ENCODE data around the gene GNLY. TPM values are rescaled to one million over a fixed set of nuclear protein-coding genes. Genes with fewer than 3 reads are reported as not detected.
"Not testable (repeated sequence)": the region's sequence is repeated elsewhere in the genome, so short reads cannot be mapped to it uniquely, and the experiment has no call there.

Gene GNLY
- total RNA-seq, 1 donor from 2014 or later = not detected

DNA sequence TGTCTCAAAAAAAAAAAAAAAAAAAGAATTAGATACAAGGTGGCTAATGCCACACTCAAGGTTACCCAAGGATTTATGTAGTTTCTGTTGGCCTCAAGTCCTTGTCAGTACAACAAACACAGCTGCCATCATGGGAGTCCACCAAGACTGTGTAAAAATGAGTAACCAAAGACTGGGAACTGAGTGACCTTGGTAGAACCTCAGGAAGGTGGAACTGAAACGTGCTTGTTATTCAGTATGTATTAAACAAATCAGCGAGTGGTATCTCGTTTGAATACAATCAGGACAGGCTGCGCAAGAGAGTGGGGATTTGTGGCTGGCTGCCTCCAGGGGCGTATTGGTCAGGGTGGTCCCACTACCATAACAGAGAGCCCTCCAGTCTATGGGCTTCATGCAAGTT, 24.6 kb upstream of the GNLY start:
- no peak overlapping the region for H3K4me3 Mint-ChIP-seq (ENCODE audit: unreplicated experiment)
- TF ChIP-seq, protein P1, sequence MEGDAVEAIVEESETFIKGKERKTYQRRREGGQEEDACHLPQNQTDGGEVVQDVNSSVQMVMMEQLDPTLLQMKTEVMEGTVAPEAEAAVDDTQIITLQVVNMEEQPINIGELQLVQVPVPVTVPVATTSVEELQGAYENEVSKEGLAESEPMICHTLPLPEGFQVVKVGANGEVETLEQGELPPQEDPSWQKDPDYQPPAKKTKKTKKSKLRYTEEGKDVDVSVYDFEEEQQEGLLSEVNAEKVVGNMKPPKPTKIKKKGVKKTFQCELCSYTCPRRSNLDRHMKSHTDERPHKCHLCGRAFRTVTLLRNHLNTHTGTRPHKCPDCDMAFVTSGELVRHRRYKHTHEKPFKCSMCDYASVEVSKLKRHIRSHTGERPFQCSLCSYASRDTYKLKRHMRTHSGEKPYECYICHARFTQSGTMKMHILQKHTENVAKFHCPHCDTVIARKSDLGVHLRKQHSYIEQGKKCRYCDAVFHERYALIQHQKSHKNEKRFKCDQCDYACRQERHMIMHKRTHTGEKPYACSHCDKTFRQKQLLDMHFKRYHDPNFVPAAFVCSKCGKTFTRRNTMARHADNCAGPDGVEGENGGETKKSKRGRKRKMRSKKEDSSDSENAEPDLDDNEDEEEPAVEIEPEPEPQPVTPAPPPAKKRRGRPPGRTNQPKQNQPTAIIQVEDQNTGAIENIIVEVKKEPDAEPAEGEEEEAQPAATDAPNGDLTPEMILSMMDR (IDR thresholded peaks at IDR 0.05) = no peak
- H3K36me3 Mint-ChIP-seq (ENCODE audit: low read depth) = no peaks in the 10 kb centered on the region
- H3K4me1 Mint-ChIP-seq (ENCODE audit: low read depth) = no peaks in the 10 kb centered on the region
- H3K27me3 Mint-ChIP-seq (ENCODE audit: low read depth) = peaks cover 11% of the 10 kb centered on the region
- H3K9me3 Mint-ChIP-seq (ENCODE audit: low read depth) = no peaks in the 10 kb centered on the region
- no peak overlapping the region for H3K27ac Mint-ChIP-seq (ENCODE audit: unreplicated experiment)
- DNase-seq (ENCODE audit: low spot score) = no peak

GRCh38 chr2:85670416-85670815, 23.7 kb upstream of the GNLY start:
- not testable (repeated sequence) for H3K9me3 Mint-ChIP-seq (ENCODE audit: low read depth); H3K4me1 Mint-ChIP-seq (ENCODE audit: low read depth)

DNA sequence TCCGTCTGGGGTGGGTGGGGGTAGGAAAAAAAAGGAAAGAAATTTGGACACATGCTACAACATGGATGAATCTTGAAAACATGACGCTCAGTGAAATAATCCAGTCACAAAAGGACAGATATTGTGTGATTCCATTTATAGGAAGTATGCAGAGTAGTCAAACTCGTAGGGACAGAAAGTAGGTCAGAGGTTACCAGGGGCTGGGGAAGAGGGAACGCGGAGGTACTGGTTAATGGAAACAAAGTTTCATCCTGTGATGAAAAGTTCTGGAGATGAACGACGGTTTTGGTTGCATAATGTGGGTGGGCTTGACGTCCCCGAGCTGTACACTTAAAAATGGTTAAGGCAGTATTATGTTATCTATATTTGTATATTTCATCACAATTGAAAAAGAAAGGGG, 21.7 kb upstream of the GNLY start:
- no peak overlapping the region for H3K4me3 Mint-ChIP-seq (ENCODE audit: unreplicated experiment)
- DNase-seq (ENCODE audit: low spot score) = no peak
- H3K27ac Mint-ChIP-seq (ENCODE audit: unreplicated experiment) = no peak overlapping the region
- TF ChIP-seq, protein P1 (IDR thresholded peaks at IDR 0.05) = no peak
- peaks cover 4% of the 10 kb centered on the region for H3K4me1 Mint-ChIP-seq (ENCODE audit: low read depth)
- no peaks in the 10 kb centered on the region for H3K9me3 Mint-ChIP-seq (ENCODE audit: low read depth)
- peaks cover 11% of the 10 kb centered on the region for H3K27me3 Mint-ChIP-seq (ENCODE audit: low read depth)
- no peaks in the 10 kb centered on the region for H3K36me3 Mint-ChIP-seq (ENCODE audit: low read depth)

More at GRCh38 chr2:85670416-85670815, 23.7 kb upstream of the GNLY start:
- peaks cover 11% of the 10 kb centered on the region for H3K27me3 Mint-ChIP-seq (ENCODE audit: low read depth)
- not testable (repeated sequence) for H3K36me3 Mint-ChIP-seq (ENCODE audit: low read depth); DNase-seq (ENCODE audit: low spot score); H3K27ac Mint-ChIP-seq (ENCODE audit: unreplicated experiment); H3K4me3 Mint-ChIP-seq (ENCODE audit: unreplicated experiment)

DNA sequence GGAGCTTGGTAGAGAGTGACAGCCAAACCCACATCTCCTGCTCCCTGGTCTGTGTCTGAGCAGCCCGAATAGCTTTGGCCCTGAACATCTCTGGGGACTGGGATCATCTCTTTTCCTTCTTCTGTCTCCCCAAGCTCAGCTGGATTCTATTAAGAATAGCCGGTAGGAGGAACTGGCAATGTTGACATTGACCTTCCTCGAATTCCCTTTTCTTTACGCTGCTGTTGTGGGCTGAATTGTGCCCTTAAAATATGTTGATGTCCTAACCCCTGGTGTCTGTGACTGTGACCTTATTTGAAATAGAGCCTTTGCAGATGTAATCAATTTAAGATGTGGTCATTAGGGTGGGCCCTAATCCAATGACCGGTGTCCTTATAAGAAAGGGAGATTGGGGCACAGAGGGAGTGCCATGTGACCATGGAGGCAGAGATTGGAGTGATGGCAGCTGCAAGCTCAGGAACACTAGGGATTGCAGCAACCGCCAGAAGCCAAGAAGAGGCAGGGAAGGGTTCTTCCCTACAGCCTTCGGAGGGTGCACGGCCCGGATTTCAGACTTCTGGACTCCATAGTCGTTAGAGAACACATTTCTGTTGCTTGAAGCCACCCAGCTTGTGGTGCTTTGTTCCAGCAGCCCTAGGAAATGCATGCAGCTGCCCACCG, 20.3 kb upstream of the GNLY start:
- Mint-ChIP-seq H3K36me3 (ENCODE audit: low read depth) (no peaks in the 10 kb centered on the region), H3K4me1 (ENCODE audit: low read depth) (peaks cover 4% of the 10 kb centered on the region), H3K27ac (ENCODE audit: unreplicated experiment) (no peak overlapping the region), H3K27me3 (ENCODE audit: low read depth) (peaks cover 8% of the 10 kb centered on the region), H3K4me3 (ENCODE audit: unreplicated experiment) (no peak overlapping the region), H3K9me3 (ENCODE audit: low read depth) (no peaks in the 10 kb centered on the region)
- DNase-seq (ENCODE audit: low spot score) = peak; percentile 38
- TF ChIP-seq, protein P1 (IDR thresholded peaks at IDR 0.05) = no peak

DNA sequence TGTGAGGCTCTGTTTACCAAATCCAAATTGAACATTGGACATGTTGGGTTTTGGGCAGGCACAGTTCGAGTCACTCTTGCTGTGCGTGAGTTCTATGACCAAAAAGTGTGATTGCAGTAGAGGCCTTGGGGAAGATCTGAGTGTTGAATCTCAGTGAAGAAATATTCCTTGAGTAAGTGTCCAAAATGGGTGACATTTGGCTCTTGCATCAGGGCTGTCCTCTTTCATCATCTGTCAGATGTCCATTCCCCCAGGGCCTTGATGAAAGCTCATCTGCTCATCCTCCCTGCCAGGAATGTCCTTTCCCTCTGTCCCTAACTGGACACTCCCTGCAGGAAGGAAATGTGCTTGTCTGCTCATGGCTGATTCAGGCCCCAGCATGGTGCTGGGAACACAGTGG, 19.7 kb upstream of the GNLY start:
- Mint-ChIP-seq H3K9me3 (ENCODE audit: low read depth) (no peaks in the 10 kb centered on the region), H3K27ac (ENCODE audit: unreplicated experiment) (no peak overlapping the region), H3K4me3 (ENCODE audit: unreplicated experiment) (no peak overlapping the region), H3K36me3 (ENCODE audit: low read depth) (no peaks in the 10 kb centered on the region), H3K4me1 (ENCODE audit: low read depth) (peaks cover 9% of the 10 kb centered on the region), H3K27me3 (ENCODE audit: low read depth) (peaks cover 8% of the 10 kb centered on the region)
- TF ChIP-seq, protein P1 (IDR thresholded peaks at IDR 0.05) = no peak
- no peak for DNase-seq (ENCODE audit: low spot score)

DNA sequence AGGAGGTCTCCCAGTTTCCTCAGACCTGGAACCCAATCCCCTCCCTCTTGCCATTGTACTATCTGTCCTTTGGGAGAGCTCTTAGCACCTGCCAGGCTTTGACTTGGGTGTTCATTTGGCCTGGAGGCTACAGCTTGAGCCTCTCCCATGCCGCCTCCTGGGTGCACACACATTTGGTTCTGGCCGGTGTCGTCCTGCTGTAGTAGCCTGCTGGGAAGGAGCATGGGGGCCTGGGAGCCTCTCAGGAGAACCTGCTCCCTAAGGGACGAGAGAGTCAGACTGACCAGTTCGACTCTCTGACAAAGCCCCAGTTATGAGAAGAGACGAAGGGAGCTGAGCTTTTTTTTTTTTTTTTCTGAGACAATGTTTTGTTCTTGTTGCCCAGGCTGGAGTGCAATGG, 18.7 kb upstream of the GNLY start:
- no peak overlapping the region for H3K4me3 Mint-ChIP-seq (ENCODE audit: unreplicated experiment)
- peak; percentile 88 for DNase-seq (ENCODE audit: low spot score)
- TF ChIP-seq, protein P1 (IDR thresholded peaks at IDR 0.05) = no peak
- H3K27ac Mint-ChIP-seq (ENCODE audit: unreplicated experiment) = no peak overlapping the region
- H3K9me3 Mint-ChIP-seq (ENCODE audit: low read depth) = no peaks in the 10 kb centered on the region
- H3K4me1 Mint-ChIP-seq (ENCODE audit: low read depth) = peaks cover 9% of the 10 kb centered on the region
- H3K27me3 Mint-ChIP-seq (ENCODE audit: low read depth) = peaks cover 9% of the 10 kb centered on the region
- H3K36me3 Mint-ChIP-seq (ENCODE audit: low read depth) = no peaks in the 10 kb centered on the region

All from chondrocyte (in vitro differentiated cells).